ENCODE results near the gene ULBP1. TPM values are rescaled to one million over a fixed set of nuclear protein-coding genes. Genes with fewer than 3 reads are reported as not detected.
"Not testable (repeated sequence)": the region's sequence is repeated elsewhere in the genome, so short reads cannot be mapped to it uniquely, and the experiment has no call there.

The ULBP1 gene
- total RNA-seq, 4 donors from 2014 or later, result not detected

- no peak for DNase-seq
- Histone ChIP-seq H3K27me3 (peaks cover 93% of the 10 kb centered on the region), H3K4me1 (peaks cover 10 to 21% (median 14%) of the 10 kb centered on the region in 4 donors), H3K9me3 (peaks cover 0 to 10% of the 10 kb centered on the region in 2 donors), H3K27ac (no peak overlapping the region), H3K36me3 (no peaks in the 10 kb centered on the region), H3K4me3 (no peak overlapping the region)
- TF ChIP-seq CTCF (IDR thresholded peaks at IDR 0.05) (no peak), EP300 (IDR thresholded peaks at IDR 0.05; ENCODE audit: low read depth) (no peak), POLR2A (IDR thresholded peaks at IDR 0.05) (no peak), POLR2AphosphoS5 (IDR thresholded peaks at IDR 0.05) (no peak)
- 60 to 71% methylated on average over 1 to 2 of the region's 2 CpGs for WGBS, 2 donors (ENCODE audit: low coverage in 1 of 2)
- in situ Hi-C loops (cut with MboI; ENCODE audit: low pct_ligation_motif_present in 1 of 4, low pct_unique_long_range_greater_than_20kb in 1 of 4, low sequenced_read_pairs in 3 of 4), result no loop called here
- intact Hi-C loops (cut with DNase I; ENCODE audit: low total_unique reads), result no loop called here
Observed at GRCh38 chr6:149987602-149988107, 23.9 kb downstream of the ULBP1 start.

GRCh38 chr6:149988550-149989346 lies 25.0 kb downstream of the ULBP1 start:
- H3K4me1 ChIP-seq, result peaks cover 10 to 21% (median 14%) of the 10 kb centered on the region in 4 donors
- in situ Hi-C loops (cut with MboI; ENCODE audit: low pct_ligation_motif_present in 1 of 4, low pct_unique_long_range_greater_than_20kb in 1 of 4, low sequenced_read_pairs in 3 of 4) (no loop called here), intact Hi-C loops (cut with DNase I; ENCODE audit: low total_unique reads) (no loop called here)
- TF ChIP-seq EP300 (IDR thresholded peaks at IDR 0.05; ENCODE audit: low read depth), result no peak
- no peak for TF ChIP-seq CTCF (IDR thresholded peaks at IDR 0.05)
- no peak for TF ChIP-seq POLR2AphosphoS5 (IDR thresholded peaks at IDR 0.05)
- TF ChIP-seq POLR2A (IDR thresholded peaks at IDR 0.05), result no peak
- no peak overlapping the region for H3K27ac ChIP-seq
- no peak for DNase-seq
- no peak overlapping the region for H3K4me3 ChIP-seq
- H3K9me3 ChIP-seq, result peaks cover 0 to 10% of the 10 kb centered on the region in 2 donors
- H3K36me3 ChIP-seq, result no peaks in the 10 kb centered on the region
- peaks cover 95% of the 10 kb centered on the region for H3K27me3 ChIP-seq
- WGBS, 2 donors (ENCODE audit: low coverage in 1 of 2), result 10 to 22% methylated on average over 10 to 17 of the region's 17 CpGs

- Histone ChIP-seq H3K27me3 (peaks cover 100% of the 10 kb centered on the region), H3K4me1 (peaks cover 10 to 21% (median 14%) of the 10 kb centered on the region in 4 donors), H3K36me3 (no peaks in the 10 kb centered on the region), H3K4me3 (peak overlapping the region in 1 of 4 donors; percentile 34), H3K27ac (no peak overlapping the region), H3K9me3 (peaks cover 0 to 10% of the 10 kb centered on the region in 2 donors)
- intact Hi-C loops (cut with DNase I; ENCODE audit: low total_unique reads), result no loop called here
- no peak for DNase-seq
- TF ChIP-seq POLR2A (IDR thresholded peaks at IDR 0.05) (no peak), POLR2AphosphoS5 (IDR thresholded peaks at IDR 0.05) (no peak), EP300 (IDR thresholded peaks at IDR 0.05; ENCODE audit: low read depth) (no peak), CTCF (IDR thresholded peaks at IDR 0.05) (no peak)
- WGBS, 2 donors (ENCODE audit: low coverage in 1 of 2), result 0 to 3% methylated on average over 2 to 26 of the region's 32 CpGs
- in situ Hi-C loops (cut with MboI; ENCODE audit: low pct_ligation_motif_present in 1 of 4, low pct_unique_long_range_greater_than_20kb in 1 of 4, low sequenced_read_pairs in 3 of 4), result loop anchor here in 2 of 4 donors (10.0 kb wide), 1 partner anchor 45 kb away; the partner anchor contains the start of gene ULBP2 (in 2 of the 2)
Observed at GRCh38 chr6:149990212-149990660, 26.5 kb downstream of the ULBP1 start.

- H3K4me1 ChIP-seq, result peaks cover 10 to 21% (median 14%) of the 10 kb centered on the region in 4 donors
- no peak for TF ChIP-seq POLR2AphosphoS5 (IDR thresholded peaks at IDR 0.05)
- TF ChIP-seq EP300 (IDR thresholded peaks at IDR 0.05; ENCODE audit: low read depth), result no peak
- TF ChIP-seq CTCF (IDR thresholded peaks at IDR 0.05), result no peak
- no peak for TF ChIP-seq POLR2A (IDR thresholded peaks at IDR 0.05)
- H3K27ac ChIP-seq, result no peak overlapping the region
- WGBS, 2 donors (ENCODE audit: low coverage in 1 of 2), result 1 to 2% methylated on average over 11 to 49 of the region's 49 CpGs
- H3K36me3 ChIP-seq, result no peaks in the 10 kb centered on the region
- peak overlapping the region in 2 of 4 donors; percentile 15 to 34 for H3K4me3 ChIP-seq
- intact Hi-C loops (cut with DNase I; ENCODE audit: low total_unique reads), result no loop called here
- no peak for DNase-seq
- H3K27me3 ChIP-seq, result peaks cover 100% of the 10 kb centered on the region
- peaks cover 0 to 10% of the 10 kb centered on the region in 2 donors for H3K9me3 ChIP-seq
- in situ Hi-C loops (cut with MboI; ENCODE audit: low pct_ligation_motif_present in 1 of 4, low pct_unique_long_range_greater_than_20kb in 1 of 4, low sequenced_read_pairs in 3 of 4), result loop anchor here in 2 of 4 donors (10.0 kb wide), 1 partner anchor 46 kb away; the partner anchor contains the start of gene ULBP2 (in 2 of the 2)
Observed at GRCh38 chr6:149990661-149991471, 27.1 kb downstream of the ULBP1 start.

GRCh38 chr6:149991472-149991795 lies 27.7 kb downstream of the ULBP1 start:
- intact Hi-C loops (cut with DNase I; ENCODE audit: low total_unique reads); DNase-seq; H3K27ac ChIP-seq; H3K36me3 ChIP-seq; H3K9me3 ChIP-seq: not testable (repeated sequence)
- Histone ChIP-seq H3K27me3 (peaks cover 100% of the 10 kb centered on the region), H3K4me1 (peaks cover 10 to 21% (median 14%) of the 10 kb centered on the region in 4 donors), H3K4me3 (peak overlapping the region in 1 of 4 donors; percentile 34)
- WGBS, 2 donors (ENCODE audit: low coverage in 1 of 2), result 0% methylated on average over 1 to 7 of the region's 7 CpGs
- in situ Hi-C loops (cut with MboI; ENCODE audit: low pct_ligation_motif_present in 1 of 4, low pct_unique_long_range_greater_than_20kb in 1 of 4, low sequenced_read_pairs in 3 of 4), result loop anchor here in 2 of 4 donors (10.0 kb wide), 1 partner anchor 47 kb away; the partner anchor contains the start of gene ULBP2 (in 2 of the 2)

All from transverse colon (tissue), 4 donors.